HFFc6 (cell line): ENCODE measurements around the gene KLF11. TPM values are rescaled to one million over a fixed set of nuclear protein-coding genes. Genes with fewer than 3 reads are reported as not detected.

Source experiments
- DNase-seq: peaks from one replicate; pipeline ENCODE4 v3.0.0-alpha.2; 2018
- H3K27ac Mint-ChIP-seq: 2 replicates; pipeline ENCODE4 v1.8.0; 2020; ENCODE audit warnings: mild to moderate bottlenecking, mixed read lengths
- H3K27me3 Mint-ChIP-seq: 2 replicates; pipeline ENCODE4 v1.8.0; 2021; ENCODE audit warnings: mild to moderate bottlenecking, moderate library complexity, mixed read lengths; ENCODE audit not compliant: insufficient read depth
- H3K36me3 Mint-ChIP-seq: 2 replicates; pipeline ENCODE4 v1.8.0; 2021; ENCODE audit warnings: low read depth, mixed read lengths
- H3K4me1 Mint-ChIP-seq: 2 replicates; pipeline ENCODE4 v1.8.0; 2020; ENCODE audit warnings: low read depth, mixed read lengths
- H3K4me3 Mint-ChIP-seq: 2 replicates; pipeline ENCODE4 v1.8.0; 2020; ENCODE audit warnings: mild to moderate bottlenecking, moderate library complexity, mixed read lengths
- H3K9me3 Mint-ChIP-seq: 2 replicates; pipeline ENCODE4 v1.8.0; 2020; ENCODE audit warnings: mild to moderate bottlenecking, mixed read lengths
- total RNA-seq, 6 experiments: library from RNA; stranded (reverse); fragmentation: NEBNext Ultra II Directional; extraction: Animal tissue kit (Norgen Biotek cat#: 25700); gene quantifications; 2 replicates in 1 of 6; 3 replicates in 5 of 6; pipeline ENCODE4 v1.2.3, GENCODE V29; 2021
- TF ChIP-seq, protein P1 (sequence below): fragments of 200-600 bp; sonication (generic); IDR thresholded peaks from 2 replicates; pipeline ENCODE4 v1.5.0; 2021; ENCODE audit warnings: antibody characterized with exemption, mild to moderate bottlenecking

Gene KLF11
- total RNA-seq, 6 experiments from 2014 or later, result 2.8 to 3.9 (median 3.6) TPM

GRCh38 chr2:10084223-10084865, 41.0 kb downstream of the KLF11 start:
- H3K4me3 Mint-ChIP-seq, result no peak overlapping the region
- H3K9me3 Mint-ChIP-seq, result no peaks in the 10 kb centered on the region
- no peak for DNase-seq
- TF ChIP-seq, protein P1, sequence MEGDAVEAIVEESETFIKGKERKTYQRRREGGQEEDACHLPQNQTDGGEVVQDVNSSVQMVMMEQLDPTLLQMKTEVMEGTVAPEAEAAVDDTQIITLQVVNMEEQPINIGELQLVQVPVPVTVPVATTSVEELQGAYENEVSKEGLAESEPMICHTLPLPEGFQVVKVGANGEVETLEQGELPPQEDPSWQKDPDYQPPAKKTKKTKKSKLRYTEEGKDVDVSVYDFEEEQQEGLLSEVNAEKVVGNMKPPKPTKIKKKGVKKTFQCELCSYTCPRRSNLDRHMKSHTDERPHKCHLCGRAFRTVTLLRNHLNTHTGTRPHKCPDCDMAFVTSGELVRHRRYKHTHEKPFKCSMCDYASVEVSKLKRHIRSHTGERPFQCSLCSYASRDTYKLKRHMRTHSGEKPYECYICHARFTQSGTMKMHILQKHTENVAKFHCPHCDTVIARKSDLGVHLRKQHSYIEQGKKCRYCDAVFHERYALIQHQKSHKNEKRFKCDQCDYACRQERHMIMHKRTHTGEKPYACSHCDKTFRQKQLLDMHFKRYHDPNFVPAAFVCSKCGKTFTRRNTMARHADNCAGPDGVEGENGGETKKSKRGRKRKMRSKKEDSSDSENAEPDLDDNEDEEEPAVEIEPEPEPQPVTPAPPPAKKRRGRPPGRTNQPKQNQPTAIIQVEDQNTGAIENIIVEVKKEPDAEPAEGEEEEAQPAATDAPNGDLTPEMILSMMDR, result no peak
- peaks cover 18% of the 10 kb centered on the region for H3K4me1 Mint-ChIP-seq
- H3K27me3 Mint-ChIP-seq, result peaks cover 61% of the 10 kb centered on the region
- H3K27ac Mint-ChIP-seq, result no peak overlapping the region
- H3K36me3 Mint-ChIP-seq, result no peaks in the 10 kb centered on the region; the same call in 1 of the 2 replicates

DNA sequence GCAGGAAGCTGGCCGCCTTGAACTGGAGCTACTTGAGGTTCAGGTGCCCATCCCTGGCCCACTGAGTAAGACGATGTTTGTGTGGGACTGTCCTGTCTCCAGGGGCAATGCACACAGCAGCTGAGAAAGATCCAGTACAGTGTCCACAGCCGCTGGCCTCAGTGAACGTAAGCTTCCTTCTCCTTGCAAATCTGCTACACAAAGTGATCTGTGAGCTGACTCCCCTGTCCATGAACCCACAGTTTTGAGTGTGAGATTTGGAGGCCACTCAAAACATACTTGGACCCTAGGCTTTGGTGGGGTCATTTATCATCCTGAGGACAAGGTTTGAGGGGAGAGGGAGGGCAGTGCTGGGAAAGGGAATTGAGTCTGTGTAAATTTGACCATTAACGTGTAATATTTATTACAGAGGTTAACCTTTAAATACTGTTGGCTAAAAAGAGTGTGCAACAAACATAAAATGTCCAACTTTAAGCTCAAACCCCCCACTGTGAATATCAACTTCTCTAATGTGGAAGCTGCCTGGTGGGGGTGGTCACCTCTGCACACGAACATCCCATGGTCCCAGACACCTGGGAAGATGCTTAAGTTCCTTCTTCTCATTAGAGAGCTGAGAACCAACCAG, 41.8 kb downstream of the KLF11 start:
- Mint-ChIP-seq H3K36me3 (no peaks in the 10 kb centered on the region; the same call in 1 of the 2 replicates), H3K4me3 (no peak overlapping the region), H3K9me3 (no peaks in the 10 kb centered on the region), H3K27ac (no peak overlapping the region), H3K4me1 (peaks cover 16% of the 10 kb centered on the region), H3K27me3 (peaks cover 69% of the 10 kb centered on the region)
- TF ChIP-seq, protein P1, result no peak
- DNase-seq, result no peak

- H3K27me3 Mint-ChIP-seq, result peaks cover 71% of the 10 kb centered on the region
- H3K4me1 Mint-ChIP-seq, result peaks cover 16% of the 10 kb centered on the region
- no peak overlapping the region for H3K4me3 Mint-ChIP-seq
Observed at GRCh38 chr2:10085668-10086059, 42.3 kb downstream of the KLF11 start.

DNA sequence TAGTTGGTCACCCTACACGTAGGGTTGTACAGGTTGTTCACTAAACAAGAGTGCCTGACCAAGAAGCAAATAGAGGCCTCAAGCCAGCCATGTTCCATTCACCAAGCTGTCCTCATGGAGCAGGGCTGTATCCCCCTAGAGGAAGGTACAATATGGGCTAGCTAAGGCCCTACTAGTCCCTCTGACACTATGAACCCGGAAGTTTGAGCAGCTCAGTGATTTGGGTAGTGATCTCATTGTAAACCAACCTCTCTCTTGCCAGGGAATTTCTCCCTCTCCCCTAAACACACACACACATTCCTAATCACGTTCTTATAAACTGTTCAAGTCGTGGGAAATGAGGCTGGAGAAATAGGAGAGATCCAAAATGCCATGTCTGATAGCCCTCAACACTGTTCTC, 43.6 kb downstream of the KLF11 start:
- H3K36me3 Mint-ChIP-seq, result peaks cover 1% of the 10 kb centered on the region
- peaks cover 16% of the 10 kb centered on the region for H3K4me1 Mint-ChIP-seq
- TF ChIP-seq, protein P1, result no peak
- H3K4me3 Mint-ChIP-seq, result no peak overlapping the region
- H3K27me3 Mint-ChIP-seq, result peaks cover 67% of the 10 kb centered on the region
- DNase-seq, result no peak
- H3K9me3 Mint-ChIP-seq, result peaks cover 6% of the 10 kb centered on the region
- no peak overlapping the region for H3K27ac Mint-ChIP-seq

More at GRCh38 chr2:10085668-10086059, 42.3 kb downstream of the KLF11 start:
- no peak overlapping the region for H3K27ac Mint-ChIP-seq
- no peak for DNase-seq
- TF ChIP-seq, protein P1, result no peak
- H3K9me3 Mint-ChIP-seq, result no peaks in the 10 kb centered on the region
- H3K36me3 Mint-ChIP-seq, result no peaks in the 10 kb centered on the region; the same call in 1 of the 2 replicates

DNA sequence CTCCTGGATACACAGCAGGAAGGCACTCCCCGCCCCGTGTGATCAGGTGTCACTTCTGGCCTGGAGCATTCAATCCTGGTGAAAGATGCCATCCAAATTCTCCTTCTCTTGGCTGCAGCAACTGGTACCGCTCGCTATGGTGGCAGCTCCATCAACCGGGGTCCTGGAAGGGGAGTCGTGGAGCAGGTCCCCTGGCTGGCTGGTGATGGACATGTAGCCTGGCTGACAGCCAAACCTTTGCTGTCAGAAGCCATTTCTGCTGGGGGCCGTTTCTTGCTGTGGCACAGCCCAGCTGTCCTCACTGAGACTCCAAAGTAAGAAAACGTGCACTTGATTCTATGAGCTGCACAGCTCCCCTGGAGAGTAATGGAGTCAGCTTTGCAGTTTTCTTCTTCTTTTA, 44.0 kb downstream of the KLF11 start:
- Mint-ChIP-seq H3K9me3 (peaks cover 10% of the 10 kb centered on the region), H3K4me3 (no peak overlapping the region), H3K27me3 (peaks cover 66% of the 10 kb centered on the region), H3K27ac (no peak overlapping the region), H3K36me3 (peaks cover 5% of the 10 kb centered on the region), H3K4me1 (peaks cover 16% of the 10 kb centered on the region)
- no peak for DNase-seq
- TF ChIP-seq, protein P1, result no peak
